ENCODE measurements around the gene GALM. TPM values are rescaled to one million over a fixed set of nuclear protein-coding genes. Genes with fewer than 3 reads are reported as not detected.

GALM gene
- total and polyA plus RNA-seq, 2 of the 8 experiments (the other 6 are each of a cell fraction or from before 2014, with no cell fraction given) = 9.9 to 13.1 TPM

- TF ChIP-seq KDM5A (IDR thresholded peaks at IDR 0.05; ENCODE audit: low read length) (no peak), CBX5 (IDR thresholded peaks at IDR 0.05; ENCODE audit: low read depth, low read length) (no peak)
Measured at GRCh38 chr2:38735999-38736320, 70.0 kb downstream of the GALM start (continued).
